Measurements from ENCODE around the gene PLTP.
"Not testable (repeated sequence)": the region's sequence is repeated elsewhere in the genome, so short reads cannot be mapped to it uniquely, and the experiment has no call there.

GRCh38 chr20:45874104-45874481 is 37.9 kb downstream of the PLTP start:
- TF ChIP-seq, protein P1, sequence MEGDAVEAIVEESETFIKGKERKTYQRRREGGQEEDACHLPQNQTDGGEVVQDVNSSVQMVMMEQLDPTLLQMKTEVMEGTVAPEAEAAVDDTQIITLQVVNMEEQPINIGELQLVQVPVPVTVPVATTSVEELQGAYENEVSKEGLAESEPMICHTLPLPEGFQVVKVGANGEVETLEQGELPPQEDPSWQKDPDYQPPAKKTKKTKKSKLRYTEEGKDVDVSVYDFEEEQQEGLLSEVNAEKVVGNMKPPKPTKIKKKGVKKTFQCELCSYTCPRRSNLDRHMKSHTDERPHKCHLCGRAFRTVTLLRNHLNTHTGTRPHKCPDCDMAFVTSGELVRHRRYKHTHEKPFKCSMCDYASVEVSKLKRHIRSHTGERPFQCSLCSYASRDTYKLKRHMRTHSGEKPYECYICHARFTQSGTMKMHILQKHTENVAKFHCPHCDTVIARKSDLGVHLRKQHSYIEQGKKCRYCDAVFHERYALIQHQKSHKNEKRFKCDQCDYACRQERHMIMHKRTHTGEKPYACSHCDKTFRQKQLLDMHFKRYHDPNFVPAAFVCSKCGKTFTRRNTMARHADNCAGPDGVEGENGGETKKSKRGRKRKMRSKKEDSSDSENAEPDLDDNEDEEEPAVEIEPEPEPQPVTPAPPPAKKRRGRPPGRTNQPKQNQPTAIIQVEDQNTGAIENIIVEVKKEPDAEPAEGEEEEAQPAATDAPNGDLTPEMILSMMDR (IDR thresholded peaks at IDR 0.05; ENCODE audit: poor library complexity, severe bottlenecking): not testable (repeated sequence)
- TF ChIP-seq, protein P2, sequence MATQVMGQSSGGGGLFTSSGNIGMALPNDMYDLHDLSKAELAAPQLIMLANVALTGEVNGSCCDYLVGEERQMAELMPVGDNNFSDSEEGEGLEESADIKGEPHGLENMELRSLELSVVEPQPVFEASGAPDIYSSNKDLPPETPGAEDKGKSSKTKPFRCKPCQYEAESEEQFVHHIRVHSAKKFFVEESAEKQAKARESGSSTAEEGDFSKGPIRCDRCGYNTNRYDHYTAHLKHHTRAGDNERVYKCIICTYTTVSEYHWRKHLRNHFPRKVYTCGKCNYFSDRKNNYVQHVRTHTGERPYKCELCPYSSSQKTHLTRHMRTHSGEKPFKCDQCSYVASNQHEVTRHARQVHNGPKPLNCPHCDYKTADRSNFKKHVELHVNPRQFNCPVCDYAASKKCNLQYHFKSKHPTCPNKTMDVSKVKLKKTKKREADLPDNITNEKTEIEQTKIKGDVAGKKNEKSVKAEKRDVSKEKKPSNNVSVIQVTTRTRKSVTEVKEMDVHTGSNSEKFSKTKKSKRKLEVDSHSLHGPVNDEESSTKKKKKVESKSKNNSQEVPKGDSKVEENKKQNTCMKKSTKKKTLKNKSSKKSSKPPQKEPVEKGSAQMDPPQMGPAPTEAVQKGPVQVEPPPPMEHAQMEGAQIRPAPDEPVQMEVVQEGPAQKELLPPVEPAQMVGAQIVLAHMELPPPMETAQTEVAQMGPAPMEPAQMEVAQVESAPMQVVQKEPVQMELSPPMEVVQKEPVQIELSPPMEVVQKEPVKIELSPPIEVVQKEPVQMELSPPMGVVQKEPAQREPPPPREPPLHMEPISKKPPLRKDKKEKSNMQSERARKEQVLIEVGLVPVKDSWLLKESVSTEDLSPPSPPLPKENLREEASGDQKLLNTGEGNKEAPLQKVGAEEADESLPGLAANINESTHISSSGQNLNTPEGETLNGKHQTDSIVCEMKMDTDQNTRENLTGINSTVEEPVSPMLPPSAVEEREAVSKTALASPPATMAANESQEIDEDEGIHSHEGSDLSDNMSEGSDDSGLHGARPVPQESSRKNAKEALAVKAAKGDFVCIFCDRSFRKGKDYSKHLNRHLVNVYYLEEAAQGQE (IDR thresholded peaks at IDR 0.05; ENCODE audit: borderline replicate concordance): not testable (repeated sequence)

All from neural cell (in vitro differentiated cells).